ENCODE measurements around the gene KLF3. TPM values are rescaled to one million over a fixed set of nuclear protein-coding genes. Genes with fewer than 3 reads are reported as not detected.

KLF3 gene
- polyA plus RNA-seq, 1 donor: 28.2 TPM

DNA sequence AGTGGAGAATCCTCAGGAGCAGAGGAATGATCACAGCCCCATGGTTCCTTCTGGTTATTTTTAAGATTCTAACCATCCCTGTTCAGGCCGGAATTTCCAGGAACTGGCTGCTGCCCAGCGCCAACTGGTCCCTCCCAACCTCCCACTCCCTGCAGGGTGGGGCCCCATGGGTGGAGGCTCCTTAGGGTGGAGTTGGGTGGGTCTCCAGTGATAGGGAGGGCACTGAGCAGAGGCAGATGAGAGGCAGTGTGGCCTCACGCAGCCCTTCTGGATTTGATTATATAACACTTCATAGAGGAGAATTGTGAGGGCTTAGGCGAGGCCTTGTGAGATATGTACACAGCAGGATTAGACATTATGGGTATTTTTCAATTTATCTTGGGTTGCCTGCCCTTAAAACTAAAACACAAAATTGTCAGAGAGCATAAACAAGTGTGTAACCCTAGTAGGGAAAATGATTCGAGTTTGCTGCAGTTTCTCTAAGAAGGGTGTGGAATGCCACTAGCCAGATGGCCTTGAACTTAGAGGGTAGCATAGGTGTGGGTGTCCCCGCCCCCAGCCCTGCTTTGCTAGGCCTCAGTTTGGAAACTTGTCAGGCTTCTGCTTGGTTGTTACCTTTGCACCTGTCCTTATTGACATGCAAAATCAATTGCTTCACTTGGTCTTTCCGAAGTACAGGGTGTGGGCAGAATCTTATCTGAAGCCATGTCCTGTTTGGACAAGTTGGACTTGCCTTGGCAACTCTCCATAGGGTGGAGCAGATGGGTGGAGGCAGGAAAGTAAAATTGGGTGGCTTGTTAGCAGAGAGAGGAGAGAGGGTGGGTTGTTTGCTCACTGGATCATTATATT is 9.4 kb downstream of the KLF3 start:
- no peak for DNase-seq (ENCODE audit: low read depth)

DNA sequence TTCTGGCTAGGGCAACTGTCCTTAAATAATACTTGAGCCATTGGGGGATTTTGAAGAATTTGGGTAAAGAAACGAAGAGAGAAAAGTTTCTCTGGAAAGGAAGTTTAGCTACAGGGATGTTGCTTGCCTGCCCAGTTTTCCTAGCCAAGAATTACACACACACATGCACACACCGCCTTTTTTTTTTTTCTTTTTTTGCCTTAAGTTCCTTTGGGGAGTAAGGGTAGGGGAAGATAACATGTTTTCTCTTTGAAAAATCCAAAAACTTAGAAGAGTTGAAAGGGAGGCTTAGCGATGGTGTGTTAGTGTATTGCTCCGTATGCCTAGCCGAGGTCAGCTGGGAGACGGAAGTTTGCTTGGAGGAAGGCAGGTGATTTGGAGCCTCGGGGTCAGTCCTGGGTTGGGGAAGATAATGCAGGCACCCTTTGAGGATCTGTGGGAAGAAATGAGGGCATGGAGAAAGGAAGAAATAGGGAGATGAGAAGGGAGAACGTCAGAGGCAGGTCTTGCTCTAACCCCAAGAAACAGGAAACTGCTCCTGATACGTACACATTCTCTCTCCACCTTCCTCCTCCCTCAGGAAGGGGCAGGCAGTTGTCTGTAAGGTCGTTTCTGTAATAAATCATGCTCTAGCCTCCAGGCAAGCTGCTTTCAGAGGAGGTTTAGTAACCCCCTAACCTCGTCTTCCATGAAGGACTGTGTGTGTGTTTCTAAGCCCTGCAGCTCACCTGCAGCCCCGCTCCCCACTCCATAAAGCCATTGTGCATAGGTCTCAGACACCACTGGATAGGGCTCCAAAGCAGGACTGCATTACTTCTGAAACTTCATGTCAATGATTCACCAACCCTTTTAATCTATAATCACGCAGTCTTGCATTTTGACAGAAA is 10.5 kb downstream of the KLF3 start:
- no peak for DNase-seq (ENCODE audit: low read depth)

DNA sequence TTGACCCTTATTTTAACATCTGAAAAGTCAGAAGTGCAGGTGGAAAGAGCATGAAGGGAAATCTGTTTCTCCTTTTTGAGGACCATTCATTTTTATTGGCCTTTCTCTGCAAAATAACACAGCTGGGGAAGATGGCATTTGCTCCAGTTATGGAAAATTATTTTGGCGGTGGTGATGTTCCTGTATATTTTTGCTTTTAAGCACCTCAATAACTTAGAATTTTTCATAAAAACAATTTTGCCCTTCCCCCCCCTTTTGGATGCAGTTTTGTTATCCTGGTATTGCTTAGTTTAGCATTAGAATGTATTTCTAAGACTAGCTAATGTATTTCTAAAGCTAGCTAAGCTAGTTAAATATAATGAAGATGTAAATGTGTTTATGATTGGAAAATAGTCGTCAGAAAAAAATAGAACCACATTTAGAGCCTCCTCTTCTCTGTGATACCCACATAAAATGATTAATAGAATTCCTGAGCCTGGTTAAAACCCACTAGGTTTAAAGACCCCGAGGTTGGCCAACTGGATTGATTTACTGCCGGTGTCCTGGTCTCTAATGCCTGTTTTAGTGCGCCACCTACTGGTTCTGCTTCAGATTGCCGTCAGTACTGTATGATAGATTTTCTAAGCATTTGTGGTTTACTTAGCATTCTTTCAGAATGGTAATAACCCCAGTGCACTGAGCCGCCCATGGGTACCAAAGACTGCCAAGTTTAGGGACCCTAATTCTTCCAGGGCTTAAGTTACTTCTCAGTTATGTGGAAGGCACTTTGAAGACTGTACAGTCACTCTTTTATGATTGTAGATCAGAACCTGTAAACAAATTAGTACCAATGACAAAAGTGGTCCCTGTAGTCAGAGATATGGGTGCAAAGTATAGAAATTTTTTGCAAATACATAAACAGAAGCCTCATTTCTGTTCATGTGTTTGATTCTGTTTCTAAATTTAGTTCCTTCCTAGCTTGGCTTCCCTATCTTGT is 11.4 kb downstream of the KLF3 start:
- DNase-seq (ENCODE audit: low read depth): no peak

DNA sequence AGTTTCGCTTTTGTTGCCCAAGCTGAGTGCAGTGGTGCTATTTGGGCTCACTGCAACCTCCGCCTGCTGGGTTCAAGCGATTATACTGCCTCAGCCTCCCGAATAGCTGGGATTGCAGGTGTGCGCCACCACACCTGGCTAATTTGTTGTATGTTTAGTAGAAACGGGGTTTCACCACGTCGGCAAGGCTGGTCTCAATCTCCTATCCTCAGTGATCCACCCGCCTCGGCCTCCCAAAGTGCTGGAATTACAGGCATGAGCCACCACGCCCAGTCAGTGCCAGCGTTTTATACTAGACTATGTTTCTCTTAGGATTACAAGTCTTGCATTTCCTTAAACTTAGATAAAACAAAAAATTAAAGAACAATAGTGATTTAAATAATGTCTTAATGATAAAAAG is 13.0 kb downstream of the KLF3 start:
- DNase-seq (ENCODE audit: low read depth): no peak

- no peak for DNase-seq (ENCODE audit: low read depth)
Measured at GRCh38 chr4:38677441-38677840, 13.4 kb downstream of the KLF3 start.

DNA sequence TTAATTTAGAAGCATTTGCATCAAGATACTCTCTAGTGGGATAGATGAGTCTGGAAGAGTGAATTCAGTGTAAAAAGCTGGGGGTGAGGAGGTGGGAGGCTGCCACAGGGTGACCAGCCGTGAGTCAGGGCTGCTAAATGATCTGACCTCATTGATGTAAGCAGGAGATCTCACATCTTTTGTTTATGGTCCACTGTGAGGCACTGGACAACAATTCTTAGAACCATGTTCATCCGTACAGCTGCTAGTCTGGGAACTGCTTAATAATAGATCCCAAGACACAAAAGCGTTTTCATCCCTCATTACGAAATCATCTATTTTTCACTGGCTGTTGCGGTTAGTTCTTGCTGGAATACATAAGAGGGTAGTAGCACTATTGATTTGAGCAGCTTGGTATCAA is 14.1 kb downstream of the KLF3 start:
- no peak for DNase-seq (ENCODE audit: low read depth)

- DNase-seq (ENCODE audit: low read depth): no peak
Measured at GRCh38 chr4:38679921-38680320, 15.9 kb downstream of the KLF3 start.

- peak; percentile 81 for DNase-seq (ENCODE audit: low read depth)
Measured at GRCh38 chr4:38681281-38681991, 17.4 kb downstream of the KLF3 start.

DNA sequence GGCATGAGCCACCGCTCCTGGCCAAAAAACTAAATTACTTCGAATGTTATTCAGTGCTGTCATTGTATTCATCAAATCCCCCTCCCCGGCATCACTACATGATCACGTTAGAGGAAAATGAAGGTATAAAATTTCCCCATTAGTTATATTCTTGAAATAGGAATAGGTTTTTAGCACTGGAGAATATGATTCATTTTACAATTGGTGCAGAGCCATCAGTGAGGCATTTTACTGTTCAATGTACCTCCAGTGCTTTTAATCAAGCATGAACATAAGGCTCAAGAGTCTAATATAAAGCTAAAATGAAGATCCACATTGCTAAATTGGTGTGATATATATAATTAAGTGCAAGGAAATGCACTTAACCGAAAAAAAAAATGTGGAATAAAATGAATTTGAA is 18.3 kb downstream of the KLF3 start:
- DNase-seq (ENCODE audit: low read depth): no peak

DNA sequence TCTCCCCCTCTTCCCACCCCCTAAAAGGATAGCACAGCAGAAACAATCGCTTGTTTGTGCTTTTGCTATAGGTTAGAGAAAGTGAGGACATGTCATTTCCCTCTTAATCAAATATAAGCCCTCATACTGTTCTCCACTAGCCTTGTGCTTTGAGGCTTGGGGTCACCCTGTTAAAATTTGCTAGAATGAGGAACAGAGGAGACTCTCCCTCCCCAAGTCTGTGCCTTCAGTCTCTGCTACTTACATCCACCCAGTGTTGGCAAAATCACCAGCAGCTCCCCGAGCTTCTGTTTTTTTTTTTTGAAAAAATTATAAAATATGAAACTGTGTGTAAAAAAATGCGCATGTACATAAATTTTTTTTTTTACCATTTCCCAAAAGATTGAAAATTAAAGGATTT is 19.3 kb downstream of the KLF3 start:
- DNase-seq (ENCODE audit: low read depth): no peak

DNA sequence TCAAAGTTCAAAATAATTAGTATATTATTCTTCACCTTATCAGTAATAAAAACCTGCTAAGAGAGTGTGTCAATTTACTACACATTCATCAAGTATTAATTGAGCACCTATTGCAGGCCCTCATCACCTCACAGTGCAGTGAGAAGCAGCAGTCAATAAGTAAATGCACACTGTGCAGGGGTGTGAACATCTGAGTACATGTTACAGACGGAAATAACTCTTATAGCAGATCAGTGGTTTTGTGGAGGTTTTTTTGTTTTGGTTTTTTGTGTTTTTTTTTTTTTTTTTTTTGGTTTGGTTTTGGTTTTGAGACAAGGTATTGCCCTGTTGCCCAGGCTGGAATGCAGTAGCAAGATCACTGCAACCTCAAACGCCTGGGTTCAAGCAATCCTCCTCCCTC is 20.3 kb downstream of the KLF3 start:
- no peak for DNase-seq (ENCODE audit: low read depth)

GRCh38 chr4:38684951-38685844 is 21.2 kb downstream of the KLF3 start:
- no peak for DNase-seq (ENCODE audit: low read depth)

- no peak for DNase-seq (ENCODE audit: low read depth)
Measured at GRCh38 chr4:38686682-38687081, 22.7 kb downstream of the KLF3 start.

DNA sequence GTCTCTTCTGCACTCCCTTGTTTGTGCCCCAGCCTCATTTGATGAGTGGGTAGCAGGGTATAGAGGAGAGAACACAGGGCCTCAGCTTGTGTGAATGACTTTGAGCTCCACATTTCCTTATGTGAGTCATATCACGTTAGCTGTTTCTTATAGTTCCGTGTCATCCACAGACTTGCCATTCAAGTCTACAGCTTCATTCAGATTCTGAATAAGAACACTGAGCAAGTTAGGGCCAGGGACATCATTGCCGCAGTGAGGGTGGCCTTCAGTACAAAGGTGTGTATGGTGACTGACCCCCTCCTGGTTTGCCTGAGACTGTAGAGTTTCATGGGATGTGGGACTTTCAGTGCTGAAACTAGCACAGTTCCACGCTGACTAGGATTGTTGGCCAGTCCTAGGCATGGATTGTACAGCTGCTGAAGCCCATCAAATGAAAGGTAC is 23.6 kb downstream of the KLF3 start:
- no peak for DNase-seq (ENCODE audit: low read depth)

DNA sequence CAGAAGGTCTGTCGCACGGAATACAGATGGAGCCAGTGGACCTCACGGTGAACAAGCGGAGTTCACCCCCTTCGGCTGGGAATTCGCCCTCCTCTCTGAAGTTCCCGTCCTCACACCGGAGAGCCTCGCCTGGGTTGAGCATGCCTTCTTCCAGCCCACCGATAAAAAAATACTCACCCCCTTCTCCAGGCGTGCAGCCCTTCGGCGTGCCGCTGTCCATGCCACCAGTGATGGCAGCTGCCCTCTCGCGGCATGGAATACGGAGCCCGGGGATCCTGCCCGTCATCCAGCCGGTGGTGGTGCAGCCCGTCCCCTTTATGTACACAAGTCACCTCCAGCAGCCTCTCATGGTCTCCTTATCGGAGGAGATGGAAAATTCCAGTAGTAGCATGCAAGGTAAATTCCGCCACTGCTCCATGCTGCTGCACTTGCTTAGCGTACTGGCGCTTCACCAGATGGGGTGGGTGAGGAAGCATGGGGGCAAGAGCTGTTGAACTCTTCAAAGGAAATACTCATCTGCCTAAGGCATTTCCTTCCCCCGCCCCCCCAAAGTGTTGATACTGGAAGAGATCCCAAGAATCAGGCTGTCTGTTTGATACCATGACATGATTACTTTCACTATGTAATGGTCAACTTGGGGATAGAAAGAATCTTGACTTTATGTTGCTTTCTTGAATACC is 24.8 kb downstream of the KLF3 start:
- DNase-seq (ENCODE audit: low read depth): no peak

DNA sequence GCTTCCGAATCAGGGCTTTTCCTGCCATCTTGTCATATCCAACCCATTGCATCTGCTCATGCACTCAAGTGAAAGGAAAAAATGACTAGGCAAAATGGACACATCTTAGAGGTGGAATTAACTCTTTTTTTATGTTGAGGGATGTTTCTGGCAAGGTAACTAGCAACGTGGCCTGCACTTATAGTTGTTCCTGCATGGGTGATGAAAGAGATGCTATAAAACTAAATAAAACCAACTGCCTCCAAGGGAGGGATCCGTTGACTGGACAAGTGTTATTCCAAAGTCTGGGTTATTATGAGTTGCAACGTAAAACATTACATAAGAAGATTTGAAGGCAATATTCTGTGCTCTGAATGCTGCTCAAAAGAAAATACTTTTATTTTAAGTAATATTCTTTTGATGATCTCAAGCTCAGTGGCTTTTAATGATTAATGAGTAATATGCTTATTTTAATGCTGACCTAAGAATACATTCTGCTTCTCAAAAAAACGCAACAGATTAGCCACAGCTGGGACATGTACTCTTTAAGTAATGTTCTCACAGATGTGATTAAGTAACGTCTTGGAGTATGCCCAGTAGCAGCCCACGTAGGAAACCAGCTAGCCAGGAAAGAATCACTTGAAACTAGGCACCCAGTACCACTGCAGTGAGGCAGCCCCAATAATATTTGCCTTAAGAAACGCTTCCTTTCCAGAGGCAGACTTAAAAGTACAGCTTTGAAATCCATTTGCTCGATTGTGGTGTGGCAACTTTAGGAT is 27.4 kb downstream of the KLF3 start:
- DNase-seq (ENCODE audit: low read depth): no peak

GRCh38 chr4:38692421-38692820 is 28.4 kb downstream of the KLF3 start:
- DNase-seq (ENCODE audit: low read depth): no peak

- no peak for DNase-seq (ENCODE audit: low read depth)
Measured at GRCh38 chr4:38693569-38693968, 29.6 kb downstream of the KLF3 start.

- DNase-seq (ENCODE audit: low read depth): no peak
Measured at GRCh38 chr4:38694330-38694729, 30.3 kb downstream of the KLF3 start.
